Activated naive CD4-positive, alpha-beta T cell treated with anti-CD3 and anti-CD28 coated beads for 36 hours (primary cell): ENCODE results near the gene TMEM147. TPM values are rescaled to one million over a fixed set of nuclear protein-coding genes. Genes with fewer than 3 reads are reported as not detected.
A peak's percentile ranks its signal among the peaks of the same experiment; 100 is the strongest.

ENCODE experiments used
- CTCF ChIA-PET: fragments of 350-600 bp; sonication (Branson Sonifier 250); formaldehyde crosslinking; loops from one replicate; lab custom pipeline; 2021; ENCODE audit warnings: antibody characterized with exemption; lab: Charles Lee
- DNase-seq: peaks from one replicate; pipeline ENCODE4 v3.0.0-alpha.2; 2020
- H3K27ac Mint-ChIP-seq: one replicate; pipeline ENCODE4 v1.8.0; 2021; ENCODE audit warnings: mild to moderate bottlenecking, mixed read lengths
- H3K27me3 Mint-ChIP-seq: one replicate; pipeline ENCODE4 v1.8.0; 2021; ENCODE audit warnings: low read depth, mixed read lengths
- H3K36me3 Mint-ChIP-seq: one replicate; pipeline ENCODE4 v1.8.0; 2021; ENCODE audit warnings: low read depth, mixed read lengths
- H3K4me1 Mint-ChIP-seq: one replicate; pipeline ENCODE4 v1.8.0; 2021; ENCODE audit warnings: low read depth, mixed read lengths
- H3K4me3 Mint-ChIP-seq: one replicate; pipeline ENCODE4 v1.8.0; 2021; ENCODE audit warnings: mild to moderate bottlenecking, moderate library complexity, mixed read lengths
- H3K9me3 Mint-ChIP-seq: one replicate; pipeline ENCODE4 v1.8.0; 2021; ENCODE audit warnings: mixed read lengths
- intact Hi-C: fragments of 100-400 bp; cut with micrococcal nuclease; formaldehyde crosslinking; loops from one replicate; pipeline ENCODE4 v1.15.1; 2023
- total RNA-seq, 2 experiments: library from RNA; stranded (reverse); gene quantifications; one replicate each; pipeline ENCODE4 v1.2.3, GENCODE V29; 2021

The TMEM147 gene
- total RNA-seq, 2 experiments from 2014 or later, result 63.1 to 63.4 TPM

DNA sequence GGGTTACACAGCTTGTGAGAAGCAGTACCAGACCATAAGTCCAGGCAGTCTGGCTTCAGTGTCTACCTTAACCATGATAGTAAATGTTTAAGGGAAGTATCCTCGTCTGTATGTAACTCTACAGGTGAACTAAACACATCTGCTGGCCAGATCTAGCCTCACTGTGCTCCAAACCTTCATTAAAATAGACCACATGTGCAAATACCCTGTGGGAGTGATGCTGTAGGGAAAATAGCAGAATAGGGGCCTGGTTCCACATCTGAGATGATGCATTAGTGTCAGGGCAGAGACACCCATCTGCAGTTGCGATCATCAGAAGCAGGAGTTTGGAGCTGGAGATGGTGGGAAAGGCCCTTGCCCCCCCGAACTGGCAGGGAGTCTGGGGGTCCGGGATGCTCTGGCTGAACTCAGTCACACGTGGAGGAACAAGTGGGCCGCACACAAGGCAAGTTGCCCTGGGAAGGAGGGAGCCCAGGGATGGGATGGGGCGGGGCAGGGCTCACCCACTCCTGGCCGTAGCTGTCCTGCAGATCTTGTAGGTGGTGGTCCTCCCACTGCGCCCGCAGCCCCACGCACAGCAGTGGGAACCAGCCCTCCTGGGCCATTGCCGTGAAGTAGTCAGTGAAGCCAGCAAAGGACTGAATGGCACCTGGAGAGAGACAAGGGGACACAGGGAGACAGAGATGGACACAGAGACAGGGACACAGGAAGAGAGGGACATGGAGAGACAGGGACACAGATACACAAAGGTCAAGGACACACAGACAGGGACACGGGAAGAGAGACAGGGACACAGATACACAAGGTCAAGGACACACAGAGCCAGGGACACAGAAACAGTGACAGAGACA, 7.3 kb downstream of the TMEM147 start:
- Mint-ChIP-seq H3K9me3 (no peaks in the 10 kb centered on the region), H3K4me1 (peaks cover 12% of the 10 kb centered on the region), H3K4me3 (no peak overlapping the region), H3K27me3 (peaks cover 4% of the 10 kb centered on the region), H3K27ac (no peak overlapping the region), H3K36me3 (peaks cover 10% of the 10 kb centered on the region)
- CTCF ChIA-PET, result interaction anchor here (0.5 kb wide), 1 partner anchor 39 kb away, joined by 5 read pairs; no protein-coding TSS in a partner anchor
- DNase-seq, result no peak
- intact Hi-C loops, result no loop called here

DNA sequence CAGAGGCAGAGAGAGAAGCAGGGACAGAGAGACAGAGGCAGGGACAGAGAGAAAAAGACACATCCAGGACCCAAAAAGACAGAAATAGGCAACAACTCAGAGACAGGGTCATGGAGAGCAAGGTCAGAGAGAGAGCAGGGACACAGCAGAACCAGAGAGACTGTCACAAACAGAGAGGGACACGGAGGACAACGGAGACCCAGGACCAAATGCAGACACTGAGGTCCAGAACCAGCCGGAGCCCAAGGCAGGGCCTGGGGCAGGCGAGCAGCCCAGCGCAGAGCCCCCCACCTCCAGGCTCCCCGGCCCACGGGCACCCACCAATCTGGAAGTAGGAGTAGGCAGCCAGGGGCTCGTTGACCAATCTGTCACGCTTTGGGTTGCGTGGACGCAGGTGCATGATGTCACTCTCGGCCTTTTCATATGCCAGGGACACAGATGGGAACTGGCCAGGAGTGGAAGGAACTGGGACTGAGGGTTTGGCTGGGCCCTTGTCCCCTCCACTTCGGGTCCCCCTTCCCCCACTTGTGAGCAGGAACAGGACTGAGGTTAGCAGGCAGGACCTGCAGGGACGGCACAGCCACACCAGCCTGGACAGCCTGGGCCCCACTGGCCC, 8.1 kb downstream of the TMEM147 start:
- intact Hi-C loops, result no loop called here
- Mint-ChIP-seq H3K27ac (no peak overlapping the region), H3K36me3 (peaks cover 10% of the 10 kb centered on the region), H3K4me1 (peaks cover 12% of the 10 kb centered on the region), H3K4me3 (no peak overlapping the region), H3K27me3 (peaks cover 4% of the 10 kb centered on the region), H3K9me3 (no peaks in the 10 kb centered on the region)
- CTCF ChIA-PET, result no interaction called here
- DNase-seq, result no peak

DNA sequence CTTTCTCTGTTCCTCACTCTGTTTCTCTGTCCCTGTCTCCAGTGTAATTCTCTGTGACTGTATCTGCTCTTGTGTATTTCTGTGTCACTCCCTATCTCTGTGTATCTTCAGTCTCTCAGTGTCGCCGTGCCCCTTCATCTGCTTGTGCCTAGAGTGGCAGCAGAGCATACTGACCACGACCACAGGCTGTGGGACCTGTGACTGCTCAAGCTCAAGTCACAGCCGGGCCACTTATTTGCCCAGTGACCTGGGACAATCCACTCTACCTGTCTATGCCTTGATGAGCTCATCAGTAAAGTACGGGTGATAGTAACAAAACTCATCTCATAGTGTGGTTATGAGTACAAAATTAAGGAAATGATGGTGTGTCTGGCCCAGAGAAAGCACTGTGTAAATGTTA, 8.7 kb downstream of the TMEM147 start:
- H3K9me3 Mint-ChIP-seq, result no peaks in the 10 kb centered on the region
- H3K27me3 Mint-ChIP-seq, result peaks cover 7% of the 10 kb centered on the region
- intact Hi-C loops, result no loop called here
- H3K27ac Mint-ChIP-seq, result no peak overlapping the region
- no peak overlapping the region for H3K4me3 Mint-ChIP-seq
- CTCF ChIA-PET, result interaction anchor here (2.0 kb wide), 1 partner anchor 44 kb away, joined by 6 read pairs; no protein-coding TSS in a partner anchor
- H3K36me3 Mint-ChIP-seq, result peaks cover 9% of the 10 kb centered on the region
- H3K4me1 Mint-ChIP-seq, result peaks cover 12% of the 10 kb centered on the region
- no peak for DNase-seq

GRCh38 chr19:35555301-35556005, 10.0 kb downstream of the TMEM147 start:
- intact Hi-C loops, result no loop called here
- CTCF ChIA-PET, result interaction anchor here (0.6 to 2.0 kb wide), 5 partner anchors 37 to 202 kb away, joined by 3 to 6 read pairs (median 3); no protein-coding TSS in a partner anchor
- Mint-ChIP-seq H3K4me3 (no peak overlapping the region), H3K4me1 (peaks cover 12% of the 10 kb centered on the region), H3K36me3 (peaks cover 4% of the 10 kb centered on the region), H3K9me3 (no peaks in the 10 kb centered on the region), H3K27me3 (peaks cover 19% of the 10 kb centered on the region), H3K27ac (no peak overlapping the region)
- no peak for DNase-seq

DNA sequence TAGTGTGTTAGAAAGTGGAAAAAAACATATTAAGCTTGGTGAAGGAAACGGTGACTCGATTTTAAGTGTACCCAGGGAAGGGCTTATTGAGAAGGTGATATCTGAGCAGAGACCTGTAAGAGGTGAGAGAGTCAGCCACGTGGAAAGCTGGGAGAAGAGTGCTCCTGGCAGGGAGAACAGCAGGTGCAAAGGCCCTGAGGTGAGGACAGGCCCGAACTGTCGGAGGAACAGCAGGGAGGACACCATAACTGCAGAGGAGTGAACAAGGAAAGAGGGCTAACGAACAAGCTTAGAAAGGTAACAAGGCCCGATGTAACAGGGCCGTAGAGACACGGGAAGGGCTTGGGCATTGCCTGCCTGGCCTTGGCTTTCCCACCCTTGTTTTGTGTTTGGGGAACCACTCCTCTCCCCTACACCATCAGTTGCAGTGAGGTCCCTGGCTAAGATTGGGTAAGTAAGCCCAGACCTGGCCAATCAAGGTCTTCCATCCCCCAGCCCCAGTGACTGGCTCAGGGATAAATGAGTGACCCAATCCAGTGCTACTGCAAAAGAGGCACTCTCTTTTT, 10.7 kb downstream of the TMEM147 start:
- H3K4me3 Mint-ChIP-seq, result no peak overlapping the region
- CTCF ChIA-PET, result interaction anchor here (0.6 to 2.0 kb wide), 6 partner anchors 8 to 202 kb away, joined by 3 to 8 read pairs (median 4); no protein-coding TSS in a partner anchor
- no peaks in the 10 kb centered on the region for H3K36me3 Mint-ChIP-seq
- peaks cover 12% of the 10 kb centered on the region for H3K4me1 Mint-ChIP-seq
- no peak overlapping the region for H3K27ac Mint-ChIP-seq
- peaks cover 21% of the 10 kb centered on the region for H3K27me3 Mint-ChIP-seq
- DNase-seq, result no peak
- no peaks in the 10 kb centered on the region for H3K9me3 Mint-ChIP-seq
- intact Hi-C loops, result no loop called here

DNA sequence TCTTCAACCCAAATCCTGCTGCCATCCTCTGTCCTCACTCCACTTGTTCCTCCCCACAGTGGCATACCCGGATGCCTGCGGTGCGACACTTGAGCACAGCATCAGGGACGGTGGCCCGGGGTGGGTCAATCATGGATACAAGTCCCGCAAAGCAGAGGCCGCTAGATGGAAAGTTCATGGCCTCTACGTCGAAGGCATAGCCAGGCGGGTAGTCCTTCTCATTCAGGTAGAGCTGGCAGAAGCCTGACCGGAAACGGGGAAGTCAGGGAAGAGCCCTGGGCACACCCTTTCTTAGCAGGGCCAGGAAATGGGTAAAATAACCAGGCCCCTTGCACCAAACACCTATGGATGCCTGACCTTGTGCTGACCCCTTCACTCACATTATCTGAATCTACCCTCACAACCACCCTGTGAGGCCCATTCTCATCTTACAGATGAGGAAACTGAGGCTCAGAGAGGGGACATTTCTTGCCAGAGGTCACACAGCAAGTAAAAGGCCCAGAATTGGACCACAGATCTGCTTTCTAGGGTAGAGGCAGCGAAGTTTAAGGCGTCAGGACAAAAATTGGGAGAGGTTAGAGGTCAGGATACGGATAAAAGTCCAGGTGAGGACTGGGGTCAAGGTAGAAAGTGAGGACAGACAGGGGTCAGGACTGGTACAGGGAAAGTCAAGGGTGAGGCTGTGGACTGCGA, 11.6 kb downstream of the TMEM147 start:
- no peak overlapping the region for H3K27ac Mint-ChIP-seq
- intact Hi-C loops, result no loop called here
- H3K36me3 Mint-ChIP-seq, result no peaks in the 10 kb centered on the region
- CTCF ChIA-PET, result interaction anchor here (0.6 to 1.8 kb wide), 4 partner anchors 9 to 119 kb away, joined by 4 to 8 read pairs (median 6); no protein-coding TSS in a partner anchor
- peak overlapping the region; percentile 36 for H3K4me3 Mint-ChIP-seq
- no peaks in the 10 kb centered on the region for H3K9me3 Mint-ChIP-seq
- peaks cover 27% of the 10 kb centered on the region for H3K27me3 Mint-ChIP-seq
- H3K4me1 Mint-ChIP-seq, result peaks cover 12% of the 10 kb centered on the region
- DNase-seq, result no peak

GRCh38 chr19:35557539-35558399, 12.3 kb downstream of the TMEM147 start:
- peak; percentile 56 for DNase-seq
- Mint-ChIP-seq H3K4me1 (peaks cover 12% of the 10 kb centered on the region), H3K27me3 (peaks cover 29% of the 10 kb centered on the region), H3K4me3 (peak overlapping the region; percentile 64), H3K27ac (no peak overlapping the region), H3K36me3 (no peaks in the 10 kb centered on the region), H3K9me3 (no peaks in the 10 kb centered on the region)
- CTCF ChIA-PET, result interaction anchor here (0.6 to 1.8 kb wide), 4 partner anchors 9 to 119 kb away, joined by 3 to 8 read pairs (median 5); no protein-coding TSS in a partner anchor
- intact Hi-C loops, result no loop called here

- intact Hi-C loops, result no loop called here
- Mint-ChIP-seq H3K27me3 (peaks cover 29% of the 10 kb centered on the region), H3K27ac (no peak overlapping the region), H3K9me3 (no peaks in the 10 kb centered on the region), H3K36me3 (no peaks in the 10 kb centered on the region), H3K4me1 (peaks cover 12% of the 10 kb centered on the region), H3K4me3 (no peak overlapping the region)
- no peak for DNase-seq
- CTCF ChIA-PET, result interaction anchor here (0.7 to 1.2 kb wide), 3 partner anchors 11 to 64 kb away, joined by 3 to 6 read pairs (median 4); no protein-coding TSS in a partner anchor
Measured at GRCh38 chr19:35558400-35559280, 13.2 kb downstream of the TMEM147 start.

GRCh38 chr19:35559281-35559659, 13.8 kb downstream of the TMEM147 start:
- no peaks in the 10 kb centered on the region for H3K36me3 Mint-ChIP-seq
- H3K9me3 Mint-ChIP-seq, result no peaks in the 10 kb centered on the region
- CTCF ChIA-PET, result interaction anchor here (1.2 kb wide), 1 partner anchor 11 kb away, joined by 4 read pairs; no protein-coding TSS in a partner anchor
- H3K27ac Mint-ChIP-seq, result no peak overlapping the region
- H3K27me3 Mint-ChIP-seq, result peaks cover 30% of the 10 kb centered on the region
- H3K4me1 Mint-ChIP-seq, result peaks cover 12% of the 10 kb centered on the region
- H3K4me3 Mint-ChIP-seq, result no peak overlapping the region
- intact Hi-C loops, result no loop called here
- no peak for DNase-seq

- Mint-ChIP-seq H3K9me3 (no peaks in the 10 kb centered on the region), H3K27ac (no peak overlapping the region), H3K36me3 (no peaks in the 10 kb centered on the region), H3K27me3 (peaks cover 31% of the 10 kb centered on the region), H3K4me3 (no peak overlapping the region), H3K4me1 (peaks cover 12% of the 10 kb centered on the region)
- DNase-seq, result no peak
- CTCF ChIA-PET, result interaction anchor here (1.2 kb wide), 1 partner anchor 12 kb away, joined by 4 read pairs; no protein-coding TSS in a partner anchor
- intact Hi-C loops, result no loop called here
Measured at GRCh38 chr19:35559781-35560180, 14.4 kb downstream of the TMEM147 start.
